Amygdala (tissue), 56 donors: Measurements from ENCODE around the gene PTCD3.
A peak's percentile ranks its signal among the peaks of the same experiment; 100 is the strongest.

Experiments used
- DNase-seq, 56 donors: peaks; one replicate each; lab custom pipeline; 2025; lab: John Stamatoyannopoulos, UW

Gene PTCD3

GRCh38 chr2:86105969-86106945 is at the start of gene PTCD3:
TSS of gene PTCD3 (plus strand) at chr2:86106235. CDS start at chr2:86106248, 13 bp downstream.
- peak; percentile 28 to 96 (median 90) for DNase-seq

GRCh38 chr2:86056590-86057331 is 49.3 kb upstream of the PTCD3 start:
- DNase-seq = no peak

- DNase-seq = no peak
Measured at GRCh38 chr2:86062043-86062442, 44.0 kb upstream of the PTCD3 start.

- DNase-seq = no peak
Measured at GRCh38 chr2:86064006-86064405, 42.0 kb upstream of the PTCD3 start.

GRCh38 chr2:86065512-86065911 is 40.5 kb upstream of the PTCD3 start:
- peak in 6 of 56 donors; percentile 9 to 42 (median 22) for DNase-seq

GRCh38 chr2:86066007-86066578 is 39.9 kb upstream of the PTCD3 start:
- DNase-seq = no peak

- DNase-seq = no peak
Measured at GRCh38 chr2:86066915-86067314, 39.1 kb upstream of the PTCD3 start.

GRCh38 chr2:86068136-86068588 is 37.9 kb upstream of the PTCD3 start:
- DNase-seq = no peak

GRCh38 chr2:86068648-86069047 is 37.4 kb upstream of the PTCD3 start:
- no peak for DNase-seq

GRCh38 chr2:86069091-86069685 is 36.8 kb upstream of the PTCD3 start:
- no peak for DNase-seq

GRCh38 chr2:86069783-86070339 is 36.2 kb upstream of the PTCD3 start:
- no peak for DNase-seq

- DNase-seq = no peak
Measured at GRCh38 chr2:86070868-86071267, 35.2 kb upstream of the PTCD3 start.

GRCh38 chr2:86072271-86072858 is 33.7 kb upstream of the PTCD3 start:
- DNase-seq = peak in 41 of 56 donors; percentile 19 to 78 (median 49)

- DNase-seq = no peak
Measured at GRCh38 chr2:86073225-86073624, 32.8 kb upstream of the PTCD3 start.

- no peak for DNase-seq
Measured at GRCh38 chr2:86074256-86074655, 31.8 kb upstream of the PTCD3 start.

- no peak for DNase-seq
Measured at GRCh38 chr2:86074811-86075210, 31.2 kb upstream of the PTCD3 start.

GRCh38 chr2:86075886-86076285 is 30.1 kb upstream of the PTCD3 start:
- no peak for DNase-seq

GRCh38 chr2:86078774-86079545 is 27.1 kb upstream of the PTCD3 start:
- peak in 46 of 56 donors; percentile 13 to 86 (median 52) for DNase-seq
